ENCODE measurements around the gene FAM20B. TPM values are rescaled to one million over a fixed set of nuclear protein-coding genes. Genes with fewer than 3 reads are reported as not detected.

Gene FAM20B
- total RNA-seq, 2 donors from 2014 or later, result 47.7 to 52.4 TPM

- Mint-ChIP-seq H3K36me3 (ENCODE audit: low read depth) (peaks cover 63% of the 10 kb centered on the region), H3K4me3 (no peak overlapping the region), H3K27ac (no peak overlapping the region), H3K27me3 (ENCODE audit: insufficient read depth) (no peaks in the 10 kb centered on the region), H3K4me1 (no peaks in the 10 kb centered on the region), H3K9me3 (no peaks in the 10 kb centered on the region)
- no peak overlapping the region for H3K27ac ChIP-seq (ENCODE audit: low read depth, low read length)
- H3K27me3 ChIP-seq (ENCODE audit: control insufficient read depth, insufficient read depth, low read length, poor library complexity, severe bottlenecking), result no peaks in the 10 kb centered on the region
- 92 to 95% methylated on average over 3 to 4 of the region's 4 CpGs for WGBS, 2 experiments (ENCODE audit: insufficient coverage in 1 of 2, insufficient read length in 1 of 2)
- H3K9ac ChIP-seq (ENCODE audit: extremely low read depth, low read length, poor library complexity, severe bottlenecking), result no peak overlapping the region
- no peaks in the 10 kb centered on the region for H3K4me1 ChIP-seq (ENCODE audit: control insufficient read depth, insufficient read depth, low read length)
- no peak overlapping the region for H3K4me3 ChIP-seq (ENCODE audit: low read length)
- H3K9me3 ChIP-seq (ENCODE audit: control insufficient read depth, low read length), result no peaks in the 10 kb centered on the region
- no peak for DNase-seq
- no peak for TF ChIP-seq CTCF (conservative IDR thresholded peaks at IDR 0.05)
- peaks cover 80% of the 10 kb centered on the region for H3K36me3 ChIP-seq (ENCODE audit: control insufficient read depth, insufficient read depth, low read length)
Observed at GRCh38 chr1:179095377-179095776, 69.7 kb downstream of the FAM20B start.

GRCh38 chr1:179095924-179096323, 70.2 kb downstream of the FAM20B start:
- Histone ChIP-seq H3K27ac (ENCODE audit: low read depth, low read length) (no peak overlapping the region), H3K4me1 (ENCODE audit: control insufficient read depth, insufficient read depth, low read length) (no peaks in the 10 kb centered on the region), H3K36me3 (ENCODE audit: control insufficient read depth, insufficient read depth, low read length) (peaks cover 83% of the 10 kb centered on the region), H3K9me3 (ENCODE audit: control insufficient read depth, low read length) (no peaks in the 10 kb centered on the region), H3K4me3 (ENCODE audit: low read length) (no peak overlapping the region), H3K27me3 (ENCODE audit: control insufficient read depth, insufficient read depth, low read length, poor library complexity, severe bottlenecking) (no peaks in the 10 kb centered on the region), H3K9ac (ENCODE audit: extremely low read depth, low read length, poor library complexity, severe bottlenecking) (no peak overlapping the region)
- no peak for DNase-seq
- no peaks in the 10 kb centered on the region for H3K4me1 Mint-ChIP-seq
- TF ChIP-seq CTCF (conservative IDR thresholded peaks at IDR 0.05), result no peak
- H3K4me3 Mint-ChIP-seq, result no peak overlapping the region
- H3K27me3 Mint-ChIP-seq (ENCODE audit: insufficient read depth), result no peaks in the 10 kb centered on the region
- no peaks in the 10 kb centered on the region for H3K9me3 Mint-ChIP-seq
- H3K27ac Mint-ChIP-seq, result no peak overlapping the region
- WGBS, 2 experiments (ENCODE audit: insufficient coverage in 1 of 2, insufficient read length in 1 of 2), result 93 to 95% methylated on average over 1 to 3 of the region's 3 CpGs
- peaks cover 64% of the 10 kb centered on the region for H3K36me3 Mint-ChIP-seq (ENCODE audit: low read depth)

- Mint-ChIP-seq H3K4me3 (no peak overlapping the region), H3K9me3 (no peaks in the 10 kb centered on the region), H3K27ac (peak overlapping the region; percentile 28), H3K4me1 (peaks cover 1% of the 10 kb centered on the region), H3K27me3 (ENCODE audit: insufficient read depth) (no peaks in the 10 kb centered on the region), H3K36me3 (ENCODE audit: low read depth) (peaks cover 48% of the 10 kb centered on the region)
- no peak overlapping the region for H3K9ac ChIP-seq (ENCODE audit: extremely low read depth, low read length, poor library complexity, severe bottlenecking)
- WGBS, 2 experiments (ENCODE audit: insufficient coverage in 1 of 2, insufficient read length in 1 of 2), result 79 to 93% methylated on average over 2 to 4 of the region's 4 CpGs
- peaks cover 56% of the 10 kb centered on the region for H3K36me3 ChIP-seq (ENCODE audit: control insufficient read depth, insufficient read depth, low read length)
- H3K27me3 ChIP-seq (ENCODE audit: control insufficient read depth, insufficient read depth, low read length, poor library complexity, severe bottlenecking), result no peaks in the 10 kb centered on the region
- no peaks in the 10 kb centered on the region for H3K9me3 ChIP-seq (ENCODE audit: control insufficient read depth, low read length)
- H3K27ac ChIP-seq (ENCODE audit: low read depth, low read length), result no peak overlapping the region
- no peak overlapping the region for H3K4me3 ChIP-seq (ENCODE audit: low read length)
- no peak for TF ChIP-seq CTCF (conservative IDR thresholded peaks at IDR 0.05)
- no peaks in the 10 kb centered on the region for H3K4me1 ChIP-seq (ENCODE audit: control insufficient read depth, insufficient read depth, low read length)
- no peak for DNase-seq
Observed at GRCh38 chr1:179099891-179100290, 74.2 kb downstream of the FAM20B start.
